Measurements from ENCODE around the gene LRRN3.

DNA sequence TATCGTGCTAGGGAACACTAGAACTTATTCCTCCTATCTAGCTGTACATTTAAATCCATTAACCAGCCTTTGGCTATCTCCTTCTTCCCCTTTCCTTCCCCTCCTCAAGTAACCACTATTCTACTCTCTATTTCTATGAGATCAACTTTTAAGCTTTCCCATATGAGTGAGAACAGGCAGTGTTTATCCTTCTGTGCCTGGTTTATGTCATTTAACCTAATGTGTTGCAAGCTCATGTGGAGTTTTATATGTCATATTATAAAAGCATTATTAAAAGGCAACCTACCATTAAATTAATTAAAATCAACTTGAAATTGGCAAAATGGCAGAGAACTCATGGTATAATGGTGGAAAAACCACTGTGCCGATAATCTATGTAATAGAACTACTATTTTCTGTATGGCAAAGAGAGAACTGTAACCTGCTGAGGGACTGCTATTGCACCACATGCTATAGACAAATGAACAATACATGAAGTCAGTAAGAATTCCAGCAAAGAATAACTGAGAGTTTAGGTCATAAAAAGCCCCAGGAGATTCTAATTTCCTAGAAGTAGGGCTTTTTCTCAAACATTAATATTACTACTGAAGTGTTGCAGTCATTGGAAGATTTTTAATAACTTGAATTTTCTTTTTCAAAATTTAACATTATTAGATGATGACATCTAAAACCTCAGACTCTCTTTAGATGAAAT is 81.8 kb downstream of the LRRN3 start:
- TF ChIP-seq, protein P1, sequence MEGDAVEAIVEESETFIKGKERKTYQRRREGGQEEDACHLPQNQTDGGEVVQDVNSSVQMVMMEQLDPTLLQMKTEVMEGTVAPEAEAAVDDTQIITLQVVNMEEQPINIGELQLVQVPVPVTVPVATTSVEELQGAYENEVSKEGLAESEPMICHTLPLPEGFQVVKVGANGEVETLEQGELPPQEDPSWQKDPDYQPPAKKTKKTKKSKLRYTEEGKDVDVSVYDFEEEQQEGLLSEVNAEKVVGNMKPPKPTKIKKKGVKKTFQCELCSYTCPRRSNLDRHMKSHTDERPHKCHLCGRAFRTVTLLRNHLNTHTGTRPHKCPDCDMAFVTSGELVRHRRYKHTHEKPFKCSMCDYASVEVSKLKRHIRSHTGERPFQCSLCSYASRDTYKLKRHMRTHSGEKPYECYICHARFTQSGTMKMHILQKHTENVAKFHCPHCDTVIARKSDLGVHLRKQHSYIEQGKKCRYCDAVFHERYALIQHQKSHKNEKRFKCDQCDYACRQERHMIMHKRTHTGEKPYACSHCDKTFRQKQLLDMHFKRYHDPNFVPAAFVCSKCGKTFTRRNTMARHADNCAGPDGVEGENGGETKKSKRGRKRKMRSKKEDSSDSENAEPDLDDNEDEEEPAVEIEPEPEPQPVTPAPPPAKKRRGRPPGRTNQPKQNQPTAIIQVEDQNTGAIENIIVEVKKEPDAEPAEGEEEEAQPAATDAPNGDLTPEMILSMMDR (IDR thresholded peaks at IDR 0.05), result no peak
- TF ChIP-seq EP300 (IDR thresholded peaks at IDR 0.05), result no peak
- TF ChIP-seq POLR2A (IDR thresholded peaks at IDR 0.05), result no peak
- no peak for TF ChIP-seq POLR2AphosphoS5 (IDR thresholded peaks at IDR 0.05)

Data from upper lobe of left lung (tissue), 4 donors.